CD4-positive, alpha-beta T cell treated with Interferon gamma for 1 hour (primary cell): ENCODE results near the gene USP48.
"Not testable (repeated sequence)": the region's sequence is repeated elsewhere in the genome, so short reads cannot be mapped to it uniquely, and the experiment has no call there.

Experiments
- DNase-seq: peaks from one replicate; pipeline ENCODE4 v3.0.0-alpha.2; 2020

USP48 gene, protein sequence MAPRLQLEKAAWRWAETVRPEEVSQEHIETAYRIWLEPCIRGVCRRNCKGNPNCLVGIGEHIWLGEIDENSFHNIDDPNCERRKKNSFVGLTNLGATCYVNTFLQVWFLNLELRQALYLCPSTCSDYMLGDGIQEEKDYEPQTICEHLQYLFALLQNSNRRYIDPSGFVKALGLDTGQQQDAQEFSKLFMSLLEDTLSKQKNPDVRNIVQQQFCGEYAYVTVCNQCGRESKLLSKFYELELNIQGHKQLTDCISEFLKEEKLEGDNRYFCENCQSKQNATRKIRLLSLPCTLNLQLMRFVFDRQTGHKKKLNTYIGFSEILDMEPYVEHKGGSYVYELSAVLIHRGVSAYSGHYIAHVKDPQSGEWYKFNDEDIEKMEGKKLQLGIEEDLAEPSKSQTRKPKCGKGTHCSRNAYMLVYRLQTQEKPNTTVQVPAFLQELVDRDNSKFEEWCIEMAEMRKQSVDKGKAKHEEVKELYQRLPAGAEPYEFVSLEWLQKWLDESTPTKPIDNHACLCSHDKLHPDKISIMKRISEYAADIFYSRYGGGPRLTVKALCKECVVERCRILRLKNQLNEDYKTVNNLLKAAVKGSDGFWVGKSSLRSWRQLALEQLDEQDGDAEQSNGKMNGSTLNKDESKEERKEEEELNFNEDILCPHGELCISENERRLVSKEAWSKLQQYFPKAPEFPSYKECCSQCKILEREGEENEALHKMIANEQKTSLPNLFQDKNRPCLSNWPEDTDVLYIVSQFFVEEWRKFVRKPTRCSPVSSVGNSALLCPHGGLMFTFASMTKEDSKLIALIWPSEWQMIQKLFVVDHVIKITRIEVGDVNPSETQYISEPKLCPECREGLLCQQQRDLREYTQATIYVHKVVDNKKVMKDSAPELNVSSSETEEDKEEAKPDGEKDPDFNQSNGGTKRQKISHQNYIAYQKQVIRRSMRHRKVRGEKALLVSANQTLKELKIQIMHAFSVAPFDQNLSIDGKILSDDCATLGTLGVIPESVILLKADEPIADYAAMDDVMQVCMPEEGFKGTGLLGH

GRCh38 chr1:21782868-21783678, at the start of gene USP48:
TSS of gene USP48 (minus strand) at chr1:21783149. CDS start at chr1:21782957, 192 bp downstream.
- DNase-seq, result peak; percentile 98

- DNase-seq, result no peak
Measured at GRCh38 chr1:21831454-21831970, 48.6 kb upstream of the USP48 start.

DNA sequence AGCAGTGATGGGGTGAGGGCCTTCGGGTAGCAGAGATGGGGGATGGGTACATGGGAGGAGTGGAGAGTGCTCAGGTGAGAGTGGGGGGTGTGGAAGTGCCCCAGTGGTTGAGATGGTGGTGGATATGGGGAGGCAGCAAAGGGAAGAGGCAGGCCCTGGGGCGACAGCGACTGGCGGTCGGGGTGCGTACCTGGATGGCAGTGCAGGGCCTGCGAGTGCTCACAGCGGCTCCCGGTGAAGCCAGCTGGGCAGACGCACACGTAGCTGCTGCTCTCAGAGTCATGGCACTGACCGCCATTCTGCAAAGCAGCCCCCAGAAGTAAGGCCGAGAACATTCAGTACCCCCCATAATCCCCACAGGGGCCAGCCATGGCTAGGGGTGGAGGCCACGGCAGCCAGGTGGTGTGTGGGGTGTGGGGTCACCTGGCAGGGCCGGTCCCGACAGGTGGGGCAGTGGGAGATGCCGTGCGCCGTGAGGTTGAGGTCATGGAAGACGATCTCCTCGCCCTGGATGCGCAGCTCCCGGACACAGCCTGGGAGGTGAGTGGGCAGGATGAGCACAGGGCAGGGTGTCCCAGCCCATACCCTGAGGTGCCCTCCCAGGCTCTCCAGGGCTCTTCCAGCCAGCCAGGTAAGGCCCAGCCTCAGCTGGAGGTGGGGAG, 48.0 kb upstream of the USP48 start:
- no peak for DNase-seq

DNA sequence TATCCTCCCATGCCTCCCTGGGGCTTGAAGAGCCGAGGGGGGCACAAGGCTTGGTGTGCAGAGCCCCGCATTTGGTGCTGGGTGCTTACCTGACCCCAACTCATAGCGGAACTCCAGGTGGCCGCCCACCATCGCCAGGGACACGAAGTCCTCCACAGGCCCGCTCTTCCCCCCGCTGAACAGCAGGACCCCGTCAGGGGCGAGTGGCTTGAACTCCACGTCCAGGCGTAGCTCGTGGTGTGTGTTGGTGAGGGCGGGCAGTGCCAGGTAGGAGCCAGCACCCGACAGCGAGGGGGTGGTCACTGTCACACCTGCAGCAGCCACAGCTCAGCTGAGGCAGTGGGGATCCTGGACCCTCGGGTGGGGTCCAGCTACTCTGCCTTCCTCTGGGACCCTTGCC, 46.3 kb upstream of the USP48 start:
- no peak for DNase-seq

DNA sequence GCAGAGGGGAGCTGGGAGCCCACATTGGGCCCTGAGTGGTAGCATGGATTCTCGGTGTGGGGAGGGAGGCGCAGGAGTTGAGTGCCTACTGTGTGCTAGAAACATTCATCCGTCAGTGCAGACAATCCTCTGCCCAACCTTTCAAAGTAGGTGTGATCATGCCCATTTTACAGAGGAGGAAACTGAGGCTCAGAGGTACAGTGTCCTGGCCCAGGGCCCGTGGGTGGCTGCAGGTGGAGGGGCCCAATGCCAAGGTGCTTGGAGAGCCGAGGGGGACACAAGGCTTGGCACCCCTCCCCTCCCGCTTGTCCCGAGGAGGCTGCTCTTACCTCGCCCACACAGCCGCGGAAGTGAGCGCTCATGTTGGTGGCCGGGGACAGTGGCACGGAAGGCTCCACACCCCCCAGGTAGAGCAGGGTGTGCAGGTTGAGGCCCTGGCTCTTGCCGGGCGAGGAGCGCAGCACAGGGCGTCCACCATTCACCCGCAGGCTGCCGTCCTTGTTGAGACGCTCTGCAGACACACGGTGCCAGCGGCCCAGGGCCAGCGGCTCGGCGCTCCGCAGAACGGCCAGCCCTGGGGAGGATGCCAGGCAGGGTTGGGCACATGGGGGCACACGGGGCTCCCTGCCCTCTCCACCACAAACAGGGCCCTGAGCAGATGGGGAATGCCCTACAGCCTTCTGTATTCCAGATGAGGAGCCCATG, 45.7 kb upstream of the USP48 start:
- no peak for DNase-seq

DNA sequence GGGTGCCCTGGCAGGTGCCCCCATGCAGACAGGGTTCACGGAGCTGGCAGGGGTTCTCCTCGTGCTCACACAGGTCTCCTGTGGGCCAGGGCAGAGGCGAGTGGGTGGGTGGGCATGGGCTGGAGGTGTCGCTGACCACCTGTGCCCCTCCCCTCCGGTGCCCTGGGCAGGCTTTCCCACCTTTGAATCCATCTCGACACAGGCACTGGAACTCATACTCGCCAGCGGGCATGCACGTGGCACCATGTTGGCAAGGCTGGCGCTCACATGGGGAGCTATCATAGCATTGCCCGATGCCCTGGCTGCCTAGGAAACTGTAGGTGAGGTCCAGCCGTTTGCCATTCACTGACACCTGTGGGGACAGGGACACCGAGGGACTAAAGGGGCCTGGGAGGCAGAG, 45.1 kb upstream of the USP48 start:
- no peak for DNase-seq

DNA sequence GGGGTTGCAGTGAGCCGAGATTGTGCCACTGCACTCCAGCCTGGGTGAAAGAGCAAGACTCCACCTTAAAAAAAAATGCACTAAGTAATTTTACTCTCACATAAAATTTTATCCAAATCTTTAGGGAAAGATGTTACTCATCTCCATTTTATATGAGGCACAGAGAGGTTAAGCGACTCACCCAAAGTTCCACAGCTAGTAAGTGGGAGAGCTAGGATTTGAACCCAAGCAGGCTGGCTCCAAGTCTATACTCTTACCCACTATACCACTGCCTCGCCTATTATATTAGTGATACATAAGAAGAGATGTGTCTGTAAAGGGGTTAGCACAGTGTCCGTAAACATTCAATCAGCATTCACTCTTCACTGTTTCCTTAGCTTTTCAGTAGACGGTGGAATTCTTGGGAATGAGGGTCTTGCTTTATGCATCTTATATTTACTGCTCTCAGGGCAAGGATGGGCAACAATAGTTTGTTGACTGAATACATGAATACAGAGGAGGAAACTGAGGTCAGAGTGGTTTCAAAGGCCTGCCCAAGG, 44.3 kb upstream of the USP48 start:
- no peak for DNase-seq

DNA sequence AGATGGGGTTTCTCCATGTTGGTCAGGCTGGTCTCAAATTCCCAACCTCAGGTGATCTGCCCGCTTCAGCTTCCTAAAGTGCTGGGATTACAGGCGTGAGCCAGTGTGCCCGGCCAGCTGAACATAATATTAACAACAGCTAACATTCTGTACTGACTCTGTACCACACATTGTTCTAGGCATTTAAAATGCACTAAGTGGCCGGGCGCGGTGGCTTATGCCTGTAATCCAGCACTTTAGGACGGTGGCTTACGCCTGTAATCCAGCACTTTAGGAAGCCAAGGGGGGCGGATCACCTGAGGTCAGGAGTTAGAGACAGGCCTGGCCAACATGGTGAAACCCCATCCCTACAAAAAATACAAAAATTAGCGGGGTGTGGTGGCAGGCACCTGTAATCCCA, 43.7 kb upstream of the USP48 start:
- DNase-seq, result not testable (repeated sequence)

- no peak for DNase-seq
Measured at GRCh38 chr1:21825393-21825792, 42.4 kb upstream of the USP48 start.

- DNase-seq, result no peak
Measured at GRCh38 chr1:21824926-21825325, 42.0 kb upstream of the USP48 start.

DNA sequence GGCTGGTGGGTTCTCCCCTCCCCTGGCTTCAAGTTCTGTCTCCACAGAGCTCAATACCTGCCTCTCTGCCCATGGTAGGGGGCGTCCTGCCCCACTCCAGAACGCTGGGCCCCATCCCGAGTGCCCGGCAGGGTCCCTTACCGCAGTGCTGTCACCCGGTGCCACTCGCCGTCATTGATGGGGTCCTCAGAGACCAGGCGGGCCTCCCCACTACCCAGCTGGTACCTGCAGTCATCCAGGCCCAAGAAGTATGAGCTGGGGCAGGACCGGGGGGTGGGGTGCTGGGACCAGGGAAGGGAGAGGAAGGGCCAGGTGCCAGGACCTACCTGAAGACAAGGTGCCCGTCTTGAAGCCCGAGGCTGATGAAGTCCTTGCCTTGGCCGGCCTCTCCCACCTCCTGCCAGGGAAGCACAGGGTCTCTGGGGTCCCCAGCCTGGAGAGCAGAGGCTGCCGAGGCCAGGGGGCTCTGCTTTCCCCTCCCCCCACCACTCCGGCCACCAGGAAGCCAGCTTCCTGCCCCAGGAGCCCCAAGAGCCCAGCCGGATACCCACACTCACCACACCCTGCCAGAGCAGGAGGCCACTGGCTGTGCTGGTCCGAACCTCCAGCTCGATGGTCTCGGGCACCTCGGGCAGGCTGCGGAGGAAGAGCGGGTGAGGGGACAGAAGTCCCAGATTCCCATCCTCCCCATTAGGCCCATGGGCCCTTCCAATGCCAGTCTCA, 41.2 kb upstream of the USP48 start:
- no peak for DNase-seq

DNA sequence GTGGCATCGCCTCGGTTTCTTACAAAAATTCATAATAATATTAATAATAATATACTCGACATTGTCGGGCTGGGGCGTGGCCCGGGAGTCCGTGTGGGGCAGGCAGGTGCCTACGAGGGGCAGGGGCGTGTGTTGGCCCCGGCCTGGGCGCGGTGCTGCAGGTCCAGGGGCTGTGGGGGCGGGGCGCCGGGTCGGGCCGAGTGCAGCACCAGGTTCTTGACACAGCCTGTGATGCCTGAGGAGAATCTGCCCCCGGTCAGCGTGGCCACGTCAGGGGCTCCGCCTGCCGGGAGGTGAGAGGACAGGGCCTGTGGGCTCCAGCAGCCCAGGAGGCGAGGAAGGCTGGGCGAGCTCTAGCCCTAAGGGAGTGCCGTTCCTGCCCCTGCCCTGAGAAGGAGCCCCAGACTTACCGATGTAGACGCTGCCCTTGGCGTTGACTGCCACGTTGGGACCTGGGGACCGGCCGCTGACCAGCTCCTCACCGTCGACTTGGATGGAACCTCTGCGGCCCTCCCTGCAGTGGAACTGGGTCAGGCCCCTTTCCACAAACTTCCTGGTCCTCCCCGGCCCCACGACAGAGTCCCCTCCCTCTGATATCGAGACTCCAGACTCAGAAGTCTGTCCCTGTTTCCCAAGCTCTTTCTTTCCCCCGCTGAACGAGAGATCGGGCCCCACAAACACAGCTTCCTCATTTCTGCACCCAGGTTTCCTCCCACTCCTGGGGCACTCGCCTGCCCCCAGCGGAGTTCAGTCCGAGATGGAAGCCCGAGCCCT, 40.4 kb upstream of the USP48 start:
- no peak for DNase-seq

DNA sequence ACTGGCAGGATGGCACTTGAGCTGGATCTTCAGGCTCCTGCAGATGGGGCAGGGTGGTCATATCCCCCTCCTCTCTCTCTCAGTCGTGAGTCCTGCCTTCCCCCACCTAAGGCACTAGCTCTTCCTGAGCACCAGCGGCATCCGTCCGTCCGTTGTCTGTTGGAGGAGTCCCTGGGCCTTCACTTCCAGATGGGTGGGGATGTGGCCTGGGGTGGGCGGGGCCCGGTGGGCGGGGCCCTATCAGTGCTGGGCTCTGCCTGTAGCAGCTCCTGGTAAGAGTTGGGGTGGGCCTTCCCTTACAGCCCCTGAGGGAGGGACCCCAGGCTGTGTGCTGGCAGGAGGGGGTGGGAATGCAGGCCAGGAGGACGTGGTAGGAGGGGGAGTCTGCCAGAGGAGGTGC, 39.4 kb upstream of the USP48 start:
- no peak for DNase-seq

DNA sequence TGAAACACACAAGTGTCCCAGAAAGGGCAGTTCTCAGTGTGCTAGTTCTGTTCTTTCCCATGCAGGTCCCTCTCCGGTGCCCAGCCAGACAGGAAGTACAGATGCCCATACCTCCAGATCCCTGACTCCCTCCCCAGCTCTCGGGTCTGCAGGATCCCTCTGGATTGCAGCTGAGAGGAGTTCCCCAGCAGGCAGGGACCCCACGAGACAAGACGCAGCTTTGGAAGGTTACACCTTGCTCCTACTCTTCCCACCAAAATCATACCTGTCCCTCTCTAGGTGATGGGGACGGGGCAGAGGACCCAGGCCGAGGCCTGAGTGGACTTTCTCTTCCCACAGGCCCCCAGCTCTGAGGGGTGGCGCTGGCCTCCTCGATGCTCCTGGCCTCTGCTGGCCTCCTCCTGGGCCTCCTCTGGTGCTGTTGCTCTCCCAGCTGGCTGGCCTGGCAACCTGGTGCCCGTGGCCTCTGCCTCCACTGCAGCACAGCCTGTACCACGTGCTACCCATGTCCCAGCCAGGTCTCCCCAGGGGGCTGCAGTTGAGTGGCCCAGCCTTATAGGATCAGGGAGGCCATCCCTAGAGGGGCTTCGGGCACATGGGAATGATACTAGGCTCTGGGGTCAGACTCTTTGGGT, 38.6 kb upstream of the USP48 start:
- DNase-seq, result no peak

DNA sequence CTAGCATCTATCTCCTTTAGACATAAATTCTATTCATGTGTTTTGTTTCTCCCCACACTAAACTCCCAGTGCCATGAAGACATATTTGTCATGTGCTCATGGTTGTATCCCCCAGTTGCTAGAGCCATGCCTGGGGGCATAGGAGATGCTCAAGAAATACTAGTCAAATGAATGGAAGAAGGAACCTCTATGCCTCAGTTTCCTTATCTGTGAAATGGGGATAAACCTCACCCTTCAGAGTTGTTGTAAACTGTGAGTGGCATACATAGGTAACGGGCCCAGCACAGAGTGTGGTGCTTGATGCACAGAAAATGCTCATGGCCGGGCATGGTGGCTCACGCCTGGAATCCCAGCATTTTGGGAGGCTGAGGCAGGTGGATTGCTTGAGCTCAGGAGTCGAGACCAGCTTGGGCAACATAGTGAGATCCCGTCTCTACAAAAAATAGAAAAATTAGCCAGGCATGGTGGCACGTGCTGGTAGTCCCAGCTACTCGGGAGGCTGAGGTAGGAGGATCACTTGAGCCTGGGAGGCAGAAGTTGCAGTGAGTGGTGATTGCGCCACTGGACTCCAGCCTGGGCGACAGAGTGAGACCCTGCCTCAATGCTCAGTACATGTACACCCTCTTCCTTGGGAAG, 37.8 kb upstream of the USP48 start:
- no peak for DNase-seq

GRCh38 chr1:21818656-21819055, 35.7 kb upstream of the USP48 start:
- peak; percentile 34 for DNase-seq

GRCh38 chr1:21816602-21817302, 33.8 kb upstream of the USP48 start:
- DNase-seq, result no peak
